ENCODE results near the gene PDYN.

Gene PDYN

GRCh38 chr20:1983301-1983700, 10.6 kb downstream of the PDYN start:
- POLR2A ChIA-PET: no interaction called here
- CTCF ChIA-PET: interaction anchor here (1.0 to 6.3 kb wide), 2 partner anchors 10 to 18 kb away, joined by 3 to 27 read pairs; no protein-coding TSS in a partner anchor
- no peak for DNase-seq (ENCODE audit: extremely low spot score)
- TF ChIP-seq, protein P1, sequence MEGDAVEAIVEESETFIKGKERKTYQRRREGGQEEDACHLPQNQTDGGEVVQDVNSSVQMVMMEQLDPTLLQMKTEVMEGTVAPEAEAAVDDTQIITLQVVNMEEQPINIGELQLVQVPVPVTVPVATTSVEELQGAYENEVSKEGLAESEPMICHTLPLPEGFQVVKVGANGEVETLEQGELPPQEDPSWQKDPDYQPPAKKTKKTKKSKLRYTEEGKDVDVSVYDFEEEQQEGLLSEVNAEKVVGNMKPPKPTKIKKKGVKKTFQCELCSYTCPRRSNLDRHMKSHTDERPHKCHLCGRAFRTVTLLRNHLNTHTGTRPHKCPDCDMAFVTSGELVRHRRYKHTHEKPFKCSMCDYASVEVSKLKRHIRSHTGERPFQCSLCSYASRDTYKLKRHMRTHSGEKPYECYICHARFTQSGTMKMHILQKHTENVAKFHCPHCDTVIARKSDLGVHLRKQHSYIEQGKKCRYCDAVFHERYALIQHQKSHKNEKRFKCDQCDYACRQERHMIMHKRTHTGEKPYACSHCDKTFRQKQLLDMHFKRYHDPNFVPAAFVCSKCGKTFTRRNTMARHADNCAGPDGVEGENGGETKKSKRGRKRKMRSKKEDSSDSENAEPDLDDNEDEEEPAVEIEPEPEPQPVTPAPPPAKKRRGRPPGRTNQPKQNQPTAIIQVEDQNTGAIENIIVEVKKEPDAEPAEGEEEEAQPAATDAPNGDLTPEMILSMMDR (IDR thresholded peaks at IDR 0.05; ENCODE audit: control extremely low read depth, extremely low read depth, low read depth, missing control alignments): no peak

GRCh38 chr20:1982686-1983085, 11.2 kb downstream of the PDYN start:
- TF ChIP-seq, protein P1 (IDR thresholded peaks at IDR 0.05; ENCODE audit: control extremely low read depth, extremely low read depth, low read depth, missing control alignments): no peak
- ChIA-PET CTCF (interaction anchor here (1.0 to 6.3 kb wide), 2 partner anchors 10 to 18 kb away, joined by 3 to 27 read pairs; no protein-coding TSS in a partner anchor), POLR2A (no interaction called here)
- DNase-seq (ENCODE audit: extremely low spot score): no peak

DNA sequence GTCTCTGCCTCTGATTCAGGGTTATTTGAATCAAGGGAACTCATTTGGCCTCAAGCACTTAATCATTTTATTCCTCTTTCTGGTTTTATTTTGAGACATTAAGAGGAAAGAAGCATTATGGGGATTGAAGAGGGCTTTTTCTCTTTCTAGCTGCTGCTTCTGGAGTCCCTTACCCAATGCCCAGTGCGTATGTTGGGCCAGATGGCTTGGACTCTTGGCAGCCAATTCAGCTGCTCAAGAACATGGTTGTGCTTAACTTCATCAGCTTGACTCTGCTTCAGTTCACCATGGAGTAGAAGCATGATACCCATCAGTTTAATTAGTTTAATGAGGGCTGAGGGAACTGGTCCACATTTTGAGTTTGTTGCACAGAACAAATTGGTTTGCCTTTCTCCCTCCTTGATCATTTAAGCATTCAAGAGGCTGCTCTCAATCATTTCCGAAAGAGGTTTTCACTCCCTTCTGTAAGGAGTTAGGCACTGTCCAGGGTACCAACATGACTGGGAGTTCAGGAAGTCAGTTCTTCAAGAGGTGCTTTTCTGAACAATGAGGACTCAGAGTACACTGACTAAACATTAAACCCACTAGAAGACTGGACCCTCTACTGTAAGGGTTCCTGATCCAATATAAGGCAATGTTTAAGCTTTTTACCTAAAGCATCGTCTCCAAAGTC, 14.6 kb downstream of the PDYN start:
- no peak for DNase-seq (ENCODE audit: extremely low spot score)
- CTCF ChIA-PET: interaction anchor here (1.8 kb wide), 1 partner anchor 28 kb away, joined by 6 read pairs; no protein-coding TSS in a partner anchor
- TF ChIP-seq, protein P1 (IDR thresholded peaks at IDR 0.05; ENCODE audit: control extremely low read depth, extremely low read depth, low read depth, missing control alignments): no peak
- POLR2A ChIA-PET: no interaction called here

DNA sequence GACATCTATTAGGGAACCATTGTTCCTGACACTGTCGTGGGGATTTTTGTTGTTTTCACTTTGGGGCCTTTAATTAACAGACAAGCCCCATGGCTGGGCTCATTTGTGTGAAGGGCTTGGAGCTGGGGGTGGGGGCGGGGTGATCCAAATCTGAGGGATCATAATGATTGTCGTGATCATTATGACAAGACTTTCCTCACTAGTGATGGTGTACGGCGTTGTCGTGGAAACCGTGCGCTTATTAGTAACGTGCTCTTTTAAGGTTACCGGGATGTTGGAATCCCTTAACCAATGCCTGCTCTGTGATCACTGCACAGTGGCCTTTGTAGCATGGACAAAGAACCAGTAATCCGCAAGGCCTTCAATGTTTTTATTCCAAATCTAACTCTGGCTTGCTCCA, 18.6 kb downstream of the PDYN start:
- ChIA-PET POLR2A (no interaction called here), CTCF (interaction anchor here (1.6 to 2.3 kb wide), 2 partner anchors 9 to 10 kb away, joined by 5 to 9 read pairs; no protein-coding TSS in a partner anchor)
- TF ChIP-seq, protein P1 (IDR thresholded peaks at IDR 0.05; ENCODE audit: control extremely low read depth, extremely low read depth, low read depth, missing control alignments): no peak
- no peak for DNase-seq (ENCODE audit: extremely low spot score)

GRCh38 chr20:1973601-1974440, 20.0 kb downstream of the PDYN start:
- DNase-seq (ENCODE audit: extremely low spot score): no peak

More at GRCh38 chr20:1973601-1974440, 20.0 kb downstream of the PDYN start:
- TF ChIP-seq, protein P1 (IDR thresholded peaks at IDR 0.05; ENCODE audit: control extremely low read depth, extremely low read depth, low read depth, missing control alignments): no peak
- ChIA-PET POLR2A (no interaction called here), CTCF (interaction anchor here (1.0 to 1.1 kb wide), 2 partner anchors 9 kb away, joined by 3 read pairs; no protein-coding TSS in a partner anchor)
